Measurements from ENCODE around the gene PEX5L. TPM values are rescaled to one million over a fixed set of nuclear protein-coding genes. Genes with fewer than 3 reads are reported as not detected.

The PEX5L gene
- total RNA-seq, 2 experiments from 2014 or later: not detected

DNA sequence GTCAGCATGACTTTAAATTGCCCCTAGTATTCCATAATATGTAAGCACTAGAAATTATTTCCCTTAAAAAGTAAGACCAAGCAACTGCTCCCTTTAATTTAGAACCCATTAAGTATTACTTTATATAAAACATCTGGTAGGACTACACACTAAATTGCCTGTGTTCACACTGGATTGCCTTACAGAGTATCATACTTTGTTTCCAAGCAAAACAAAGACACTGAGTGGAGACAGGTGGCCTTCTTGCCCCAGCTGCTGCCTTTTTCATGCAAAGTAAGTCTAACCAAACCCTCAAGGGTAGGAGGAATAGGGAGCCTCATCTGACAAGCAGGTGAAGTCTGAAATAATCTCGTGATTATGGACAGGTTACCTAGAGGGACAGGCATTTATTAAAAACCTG is 87.3 kb downstream of the PEX5L start:
- peaks cover 16% of the 10 kb centered on the region for H3K27me3 Mint-ChIP-seq
- intact Hi-C loops (cut with micrococcal nuclease): no loop called here
- no peaks in the 10 kb centered on the region for H3K36me3 Mint-ChIP-seq (ENCODE audit: low read depth)
- ChIA-PET CTCF (interaction anchor here (1.2 kb wide), 1 partner anchor 20 kb away, joined by 5 read pairs; no protein-coding TSS in a partner anchor), POLR2A (no interaction called here)
- no peaks in the 10 kb centered on the region for H3K4me1 Mint-ChIP-seq (ENCODE audit: low read depth)
- H3K4me3 Mint-ChIP-seq: no peak overlapping the region
- no peaks in the 10 kb centered on the region for H3K9me3 Mint-ChIP-seq
- TF ChIP-seq, protein P1, sequence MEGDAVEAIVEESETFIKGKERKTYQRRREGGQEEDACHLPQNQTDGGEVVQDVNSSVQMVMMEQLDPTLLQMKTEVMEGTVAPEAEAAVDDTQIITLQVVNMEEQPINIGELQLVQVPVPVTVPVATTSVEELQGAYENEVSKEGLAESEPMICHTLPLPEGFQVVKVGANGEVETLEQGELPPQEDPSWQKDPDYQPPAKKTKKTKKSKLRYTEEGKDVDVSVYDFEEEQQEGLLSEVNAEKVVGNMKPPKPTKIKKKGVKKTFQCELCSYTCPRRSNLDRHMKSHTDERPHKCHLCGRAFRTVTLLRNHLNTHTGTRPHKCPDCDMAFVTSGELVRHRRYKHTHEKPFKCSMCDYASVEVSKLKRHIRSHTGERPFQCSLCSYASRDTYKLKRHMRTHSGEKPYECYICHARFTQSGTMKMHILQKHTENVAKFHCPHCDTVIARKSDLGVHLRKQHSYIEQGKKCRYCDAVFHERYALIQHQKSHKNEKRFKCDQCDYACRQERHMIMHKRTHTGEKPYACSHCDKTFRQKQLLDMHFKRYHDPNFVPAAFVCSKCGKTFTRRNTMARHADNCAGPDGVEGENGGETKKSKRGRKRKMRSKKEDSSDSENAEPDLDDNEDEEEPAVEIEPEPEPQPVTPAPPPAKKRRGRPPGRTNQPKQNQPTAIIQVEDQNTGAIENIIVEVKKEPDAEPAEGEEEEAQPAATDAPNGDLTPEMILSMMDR (IDR thresholded peaks at IDR 0.05): no peak
- DNase-seq: no peak
- H3K27ac Mint-ChIP-seq: no peak overlapping the region
- no peak for ATAC-seq

GRCh38 chr3:179948740-179949139 is 88.0 kb downstream of the PEX5L start:
- H3K27me3 Mint-ChIP-seq: peaks cover 14% of the 10 kb centered on the region
- no peaks in the 10 kb centered on the region for H3K9me3 Mint-ChIP-seq
- POLR2A ChIA-PET: no interaction called here
- H3K4me1 Mint-ChIP-seq (ENCODE audit: low read depth): no peaks in the 10 kb centered on the region
- CTCF ChIA-PET: interaction anchor here (1.2 kb wide), 1 partner anchor 20 kb away, joined by 5 read pairs; no protein-coding TSS in a partner anchor
- H3K27ac Mint-ChIP-seq: no peak overlapping the region
- ATAC-seq (no peak), DNase-seq (no peak)
- TF ChIP-seq, protein P1 (IDR thresholded peaks at IDR 0.05): no peak
- no peaks in the 10 kb centered on the region for H3K36me3 Mint-ChIP-seq (ENCODE audit: low read depth)
- no peak overlapping the region for H3K4me3 Mint-ChIP-seq
- intact Hi-C loops (cut with micrococcal nuclease): no loop called here

DNA sequence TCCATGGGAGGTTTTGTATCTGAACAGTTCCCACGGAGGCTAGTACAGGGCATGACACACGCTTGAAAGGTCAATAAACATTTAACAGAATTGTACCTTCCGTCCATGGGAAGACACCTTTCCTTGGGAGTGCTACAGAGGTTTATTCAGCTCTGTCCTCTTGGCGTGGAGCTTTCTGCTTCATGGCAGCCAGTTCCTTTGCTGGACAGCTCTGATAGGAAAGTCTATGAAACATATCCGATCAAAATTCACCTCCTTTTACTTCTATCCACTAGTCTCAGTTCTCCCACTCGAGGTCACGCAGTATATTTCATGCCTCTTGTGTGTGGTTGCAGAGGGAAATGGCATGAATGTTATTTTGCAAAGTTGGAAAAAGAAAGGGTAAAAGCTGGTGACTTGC is 91.2 kb downstream of the PEX5L start:
- TF ChIP-seq, protein P1 (IDR thresholded peaks at IDR 0.05): no peak
- Mint-ChIP-seq H3K9me3 (no peaks in the 10 kb centered on the region), H3K27me3 (peaks cover 16% of the 10 kb centered on the region), H3K4me3 (no peak overlapping the region), H3K36me3 (ENCODE audit: low read depth) (no peaks in the 10 kb centered on the region), H3K4me1 (ENCODE audit: low read depth) (peaks cover 4% of the 10 kb centered on the region), H3K27ac (no peak overlapping the region)
- ChIA-PET POLR2A (no interaction called here), CTCF (interaction anchor here (0.8 to 1.9 kb wide), 2 partner anchors 16 to 22 kb away, joined by 3 to 8 read pairs; no protein-coding TSS in a partner anchor)
- DNase-seq: no peak
- intact Hi-C loops (cut with micrococcal nuclease): no loop called here
- ATAC-seq: no peak

GRCh38 chr3:179943117-179943880 is 93.4 kb downstream of the PEX5L start:
- CTCF ChIA-PET: interaction anchor here (1.7 kb wide), 1 partner anchor 14 kb away, joined by 5 read pairs; no protein-coding TSS in a partner anchor
- TF ChIP-seq, protein P1 (IDR thresholded peaks at IDR 0.05): no peak
- no peaks in the 10 kb centered on the region for H3K36me3 Mint-ChIP-seq (ENCODE audit: low read depth)

GRCh38 chr3:179942553-179943075 is 94.1 kb downstream of the PEX5L start:
- Mint-ChIP-seq H3K4me1 (ENCODE audit: low read depth) (peaks cover 4% of the 10 kb centered on the region), H3K4me3 (no peak overlapping the region), H3K27me3 (peaks cover 18% of the 10 kb centered on the region), H3K9me3 (no peaks in the 10 kb centered on the region), H3K36me3 (ENCODE audit: low read depth) (no peaks in the 10 kb centered on the region), H3K27ac (no peak overlapping the region)
- TF ChIP-seq, protein P1 (IDR thresholded peaks at IDR 0.05): no peak
- ATAC-seq: no peak
- intact Hi-C loops (cut with micrococcal nuclease): no loop called here
- POLR2A ChIA-PET: no interaction called here
- CTCF ChIA-PET: interaction anchor here (1.7 kb wide), 1 partner anchor 14 kb away, joined by 5 read pairs; no protein-coding TSS in a partner anchor
- no peak for DNase-seq

More at GRCh38 chr3:179943117-179943880, 93.4 kb downstream of the PEX5L start:
- Mint-ChIP-seq H3K27ac (no peak overlapping the region), H3K4me3 (no peak overlapping the region), H3K27me3 (peaks cover 15% of the 10 kb centered on the region), H3K9me3 (no peaks in the 10 kb centered on the region), H3K4me1 (ENCODE audit: low read depth) (peaks cover 4% of the 10 kb centered on the region)
- intact Hi-C loops (cut with micrococcal nuclease): no loop called here
- DNase-seq (no peak), ATAC-seq (no peak)
- POLR2A ChIA-PET: no interaction called here

All from activated CD8-positive, alpha-beta T cell treated with anti-CD3 and anti-CD28 coated beads for 36 hours (primary cell).